MV-4-11 (cell line): ENCODE data around the gene ATF2.
"Not testable (repeated sequence)": the region's sequence is repeated elsewhere in the genome, so short reads cannot be mapped to it uniquely, and the experiment has no call there.

ENCODE experiments used
- DNase-seq: peaks from one replicate; lab custom pipeline; 2025; lab: John Stamatoyannopoulos, UW

ATF2 gene

DNA sequence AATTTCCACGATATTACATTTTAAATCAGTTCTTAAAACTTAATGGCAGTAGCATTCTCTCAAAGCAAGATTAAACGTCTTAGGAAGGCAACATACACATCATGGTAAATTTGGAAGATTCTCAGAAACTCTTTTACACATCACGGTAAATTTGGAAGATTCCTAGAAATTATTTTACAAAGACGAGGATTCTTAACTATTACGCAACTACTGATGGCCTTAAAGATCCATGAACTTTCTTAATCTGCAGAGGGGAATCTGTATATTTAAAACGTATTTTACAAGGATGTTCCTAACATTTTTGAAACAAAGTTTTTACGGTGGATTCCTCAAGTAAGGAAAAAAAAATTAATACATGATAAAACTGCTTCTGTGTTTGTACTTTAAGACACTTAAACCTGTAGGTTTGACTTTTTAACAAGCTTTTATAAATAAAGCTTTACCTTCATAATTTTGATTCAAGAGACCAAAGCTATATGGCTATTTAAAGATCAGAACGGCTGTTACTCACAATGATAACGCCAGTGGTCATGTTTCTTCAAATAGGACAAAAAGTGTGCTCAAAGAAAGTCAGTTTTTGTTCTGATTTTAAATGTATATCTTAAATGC, 1.7 kb downstream of the ATF2 start:
- DNase-seq = no peak

DNA sequence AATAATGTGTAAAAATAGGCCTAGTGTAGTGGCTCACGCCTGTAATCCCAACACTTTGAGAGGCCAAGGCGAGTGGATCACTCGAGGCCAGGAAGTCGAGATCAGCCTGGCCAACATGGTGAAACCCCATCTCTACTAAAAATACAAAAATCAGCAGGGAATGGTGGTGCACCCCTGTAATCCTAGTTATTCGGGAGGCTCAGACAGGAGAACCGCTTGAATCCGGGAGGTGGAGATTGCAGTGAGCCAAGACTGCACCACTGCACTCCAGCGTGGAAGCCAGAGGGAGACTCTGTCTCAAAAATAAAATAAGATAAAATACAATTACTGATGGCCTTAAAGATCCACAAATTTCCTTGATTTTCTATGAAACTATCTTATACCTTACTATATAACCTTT, 3.8 kb downstream of the ATF2 start:
- DNase-seq = no peak

DNA sequence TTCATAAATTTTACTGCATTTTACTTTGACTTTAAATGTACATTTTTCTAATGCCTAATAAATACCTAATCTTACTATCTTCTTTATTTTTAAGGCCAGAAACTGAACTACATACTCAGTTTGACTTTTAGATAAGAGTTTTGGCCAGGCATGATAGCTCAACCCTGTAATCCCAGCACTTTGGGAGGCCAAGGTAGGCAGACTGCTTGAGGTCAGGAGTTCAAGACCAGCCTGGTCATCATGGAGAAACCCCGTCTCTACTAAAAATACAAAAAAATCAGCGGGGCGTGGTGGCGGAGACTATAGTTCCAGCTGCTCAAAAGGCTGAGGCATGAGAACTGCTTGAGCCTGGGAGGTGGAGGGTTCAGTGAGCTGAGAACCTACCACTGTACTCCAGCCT, 9.1 kb downstream of the ATF2 start:
- DNase-seq = no peak

DNA sequence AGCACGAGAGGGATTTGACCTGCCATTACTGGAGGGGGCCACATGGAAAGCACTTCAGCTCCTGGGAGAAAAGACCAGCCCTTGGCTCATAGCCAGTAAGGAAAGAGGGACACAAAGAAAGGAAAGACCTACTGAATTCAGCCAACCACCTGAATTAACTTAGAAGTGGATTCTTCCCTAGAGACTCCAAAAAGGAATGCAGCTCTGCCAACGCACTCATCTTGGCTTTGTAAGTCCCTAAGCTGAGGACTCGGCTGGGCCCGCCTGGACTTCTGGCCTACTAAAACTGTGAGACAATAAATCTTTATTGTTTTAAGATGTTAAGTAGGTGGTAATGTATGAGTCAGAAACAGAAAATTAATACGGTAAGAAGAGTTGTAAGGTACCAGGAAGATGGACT, 11.5 kb downstream of the ATF2 start:
- DNase-seq = no peak

DNA sequence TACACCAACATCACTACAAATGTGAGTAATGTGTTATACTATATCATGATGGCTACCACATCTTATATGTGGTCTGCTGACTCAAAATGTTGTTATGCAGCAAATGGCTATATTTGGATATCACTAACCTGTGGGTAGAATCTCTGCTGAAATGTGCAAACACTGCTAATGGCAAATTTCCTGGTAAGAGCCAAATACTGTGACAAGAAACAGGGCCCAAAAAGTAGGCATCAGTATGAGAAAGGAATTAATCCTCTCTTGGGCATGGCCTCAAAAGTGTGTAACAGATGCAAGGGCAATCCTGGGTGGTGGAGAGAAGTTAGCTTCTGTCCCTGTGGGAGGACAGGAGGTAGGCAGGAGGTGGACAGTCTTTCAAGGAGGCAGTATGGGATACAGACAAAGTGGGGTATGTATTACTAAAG, 13.3 kb downstream of the ATF2 start:
- no peak for DNase-seq

DNA sequence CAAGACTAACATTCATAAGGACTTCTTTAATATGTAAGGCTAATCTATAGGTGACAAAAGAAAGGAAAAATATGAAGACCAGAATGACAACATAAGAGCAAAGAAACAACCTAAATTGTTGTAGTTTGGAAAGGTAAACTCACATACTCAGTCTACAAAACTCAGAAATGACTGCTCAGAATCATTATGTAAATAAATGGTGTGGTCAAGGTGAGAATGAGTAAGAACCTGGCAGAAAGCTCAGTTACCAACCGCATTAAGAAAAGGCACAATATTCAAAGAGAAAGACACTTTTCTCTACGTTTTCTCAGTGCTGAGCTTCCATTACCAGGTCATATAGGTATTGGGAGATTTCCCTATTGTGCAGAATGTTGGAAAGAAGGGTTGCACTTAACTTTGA, 15.8 kb downstream of the ATF2 start:
- DNase-seq = no peak

DNA sequence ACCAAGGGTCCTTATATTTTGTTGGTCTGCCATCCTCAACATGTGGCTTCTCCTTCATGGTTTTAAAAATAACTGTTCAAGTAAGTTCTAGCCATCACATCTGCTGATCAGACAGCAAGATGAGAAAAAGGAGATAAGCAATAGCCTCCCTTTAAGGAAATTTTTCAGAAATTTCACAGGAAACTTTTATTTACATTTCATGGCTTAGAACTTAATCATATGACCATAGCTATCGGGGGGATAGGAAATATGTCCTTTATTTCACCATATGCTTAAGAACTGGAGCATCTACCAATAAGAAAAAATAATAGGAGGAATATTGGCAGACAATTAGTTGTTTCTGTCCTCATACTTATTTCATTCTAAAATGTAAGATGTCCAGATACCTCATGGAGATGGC, 16.2 kb downstream of the ATF2 start:
- no peak for DNase-seq

DNA sequence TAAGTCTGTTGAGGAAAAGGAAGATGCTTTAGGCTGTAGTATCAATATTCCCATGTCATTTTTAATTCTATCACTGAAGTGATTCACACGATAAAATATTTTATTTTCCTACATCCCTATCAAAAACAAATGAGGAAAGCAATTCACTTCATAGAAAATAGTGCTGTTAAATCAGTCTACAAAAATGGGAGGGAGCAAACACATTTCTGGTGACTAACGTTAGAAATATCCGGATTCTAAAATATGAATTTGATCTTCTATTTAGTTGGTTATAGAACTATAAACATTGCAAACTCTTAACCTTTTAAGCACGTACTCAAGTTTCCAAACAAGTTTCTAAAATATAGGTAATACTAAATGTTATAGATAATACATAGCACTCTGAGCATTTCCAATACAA, 20.8 kb downstream of the ATF2 start:
- no peak for DNase-seq

DNA sequence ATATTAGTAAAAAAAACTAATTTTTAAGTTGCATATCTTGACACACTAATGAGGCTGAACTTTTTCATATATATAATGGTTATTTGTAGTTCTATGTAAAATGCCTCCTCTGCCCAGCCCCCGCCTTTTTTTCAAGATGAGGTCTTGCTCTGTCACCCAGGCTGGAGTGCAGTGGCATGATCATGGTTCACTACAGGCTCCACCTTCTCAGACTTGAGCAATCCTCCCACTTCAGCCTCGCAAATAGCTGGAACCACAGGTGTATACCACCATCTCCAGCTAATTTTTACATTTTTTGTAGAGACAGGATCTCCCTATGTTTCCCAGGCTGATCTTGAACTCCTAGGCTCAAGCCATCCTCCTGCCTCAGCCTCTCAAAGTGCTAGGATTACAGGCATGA, 24.3 kb downstream of the ATF2 start:
- DNase-seq = no peak

DNA sequence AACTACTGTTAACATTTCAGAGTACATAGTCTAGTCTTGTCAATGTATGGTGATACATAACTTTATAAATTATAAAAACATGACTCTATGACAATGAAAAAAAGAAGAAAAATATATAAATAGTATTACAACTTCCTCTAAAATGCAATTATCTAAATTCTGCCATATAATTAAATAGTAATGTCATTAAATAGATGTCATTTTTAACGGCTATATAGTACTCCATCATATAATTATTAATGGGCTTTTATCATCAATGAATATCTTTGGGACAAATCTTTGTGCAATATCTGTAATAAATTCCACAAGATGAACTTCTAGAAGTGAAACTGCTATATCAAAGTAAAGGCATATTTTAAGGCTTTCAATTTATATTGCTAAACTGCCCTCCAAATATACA, 24.8 kb downstream of the ATF2 start:
- no peak for DNase-seq

DNA sequence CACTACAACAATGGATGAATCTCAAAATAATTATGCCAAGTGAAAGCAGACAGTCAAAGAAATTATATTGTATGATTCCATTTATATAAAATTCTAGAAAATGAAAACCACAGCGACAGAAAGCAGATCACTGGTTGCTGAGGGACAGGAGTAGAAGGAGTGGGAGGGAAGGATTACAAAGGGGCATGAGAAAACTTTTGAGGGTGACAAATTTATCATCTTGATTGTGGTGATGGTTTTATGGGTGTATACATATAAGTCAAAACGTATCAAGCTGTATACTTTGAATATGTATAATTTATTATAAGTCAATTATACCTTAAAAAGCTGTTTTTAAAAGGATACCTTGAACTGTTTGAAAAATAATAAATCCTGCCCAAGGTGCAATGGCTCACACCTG, 27.7 kb downstream of the ATF2 start:
- no peak for DNase-seq

DNA sequence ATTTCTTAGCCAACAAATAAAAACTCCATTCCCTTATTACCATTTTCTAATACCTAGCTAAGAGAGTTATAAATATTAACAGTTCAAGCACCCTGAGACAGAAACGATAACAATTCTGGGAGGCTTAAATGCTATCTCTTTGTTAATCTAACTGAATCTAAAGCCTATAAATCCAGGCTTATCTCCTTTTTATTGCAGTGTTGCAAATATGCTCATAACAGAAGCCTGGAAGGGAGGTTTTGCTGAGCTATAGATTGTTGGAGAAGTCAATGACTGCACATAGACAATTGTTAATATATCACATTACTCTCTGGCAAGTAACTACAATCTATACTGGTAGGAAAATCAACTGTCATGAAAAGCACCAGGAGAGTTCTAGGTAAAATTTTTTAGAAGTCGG, 30.2 kb downstream of the ATF2 start:
- no peak for DNase-seq

DNA sequence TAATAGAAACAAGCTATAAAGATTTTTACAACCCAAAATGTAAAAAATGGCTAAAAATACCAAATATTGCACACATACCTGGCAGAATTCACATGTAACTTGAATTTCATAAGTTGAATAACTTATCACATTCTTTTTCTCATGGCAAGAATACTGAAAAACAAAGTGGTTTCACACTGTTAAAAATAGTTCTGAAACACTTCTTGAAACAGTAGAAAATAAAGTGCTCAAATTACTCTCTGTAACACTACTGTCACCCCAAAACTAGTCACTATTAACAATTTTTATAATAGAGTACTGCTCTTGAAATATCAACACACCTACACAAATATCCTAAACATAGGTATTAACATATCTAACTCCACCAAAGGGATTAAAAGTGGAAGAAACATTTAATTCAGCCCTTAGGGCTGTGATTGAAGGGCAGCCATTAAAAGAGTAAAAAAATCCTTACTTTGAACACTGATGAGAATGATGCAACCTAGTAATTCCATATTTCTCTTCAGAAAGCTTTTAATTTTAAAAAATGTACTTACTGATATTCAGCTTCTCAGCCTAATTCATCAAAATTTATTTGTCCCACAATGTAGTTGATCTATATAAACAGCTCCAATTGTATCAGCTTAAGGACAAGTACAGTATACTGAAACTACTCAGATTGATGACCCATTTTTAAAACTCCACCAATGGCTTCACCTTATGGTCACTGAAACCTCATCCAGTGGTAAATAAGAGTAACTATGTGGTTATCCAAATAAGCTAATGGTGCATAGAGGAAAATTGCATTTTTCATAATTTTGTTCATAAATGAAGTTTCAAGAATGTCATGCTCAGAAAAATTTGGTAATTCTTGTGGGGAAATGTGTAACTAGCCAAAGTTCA, 31.4 kb downstream of the ATF2 start:
- DNase-seq = no peak

DNA sequence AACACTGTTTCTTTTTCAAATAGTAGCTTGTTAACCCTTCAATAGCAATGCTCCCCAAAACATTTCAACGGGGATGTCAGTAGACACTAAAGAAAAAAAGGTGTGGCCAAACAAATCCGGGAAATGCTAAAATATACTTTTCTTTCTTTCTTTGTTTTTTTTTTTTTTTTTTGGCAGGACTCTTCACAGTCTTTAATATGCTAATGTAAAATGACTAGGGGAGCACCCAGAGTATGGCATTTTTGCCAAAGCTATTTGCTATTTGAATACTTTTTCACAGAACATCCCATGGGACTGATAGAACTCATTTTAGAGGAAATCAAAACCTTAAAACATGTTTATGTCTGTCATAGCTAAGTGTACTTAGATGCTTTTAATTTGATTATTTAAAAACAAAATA, 32.1 kb downstream of the ATF2 start:
- no peak for DNase-seq

DNA sequence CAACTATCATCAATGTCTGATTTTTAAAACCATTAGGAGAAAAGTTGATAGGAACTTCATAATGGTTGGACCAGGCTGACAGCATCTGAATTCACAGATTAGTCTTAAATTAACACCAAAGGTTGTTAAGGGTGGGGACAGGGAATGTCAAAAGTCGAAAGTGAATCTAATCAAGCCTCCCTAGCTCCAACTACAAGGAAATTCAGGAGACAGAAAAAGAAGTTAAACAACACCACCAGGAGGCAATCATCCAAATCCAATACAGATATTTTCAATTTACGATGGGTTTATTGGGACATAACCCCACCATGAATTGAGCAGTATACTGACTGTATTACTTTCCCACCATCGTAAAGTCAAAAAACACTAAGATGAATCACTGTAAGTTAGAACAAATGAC, 32.8 kb downstream of the ATF2 start:
- DNase-seq = no peak

DNA sequence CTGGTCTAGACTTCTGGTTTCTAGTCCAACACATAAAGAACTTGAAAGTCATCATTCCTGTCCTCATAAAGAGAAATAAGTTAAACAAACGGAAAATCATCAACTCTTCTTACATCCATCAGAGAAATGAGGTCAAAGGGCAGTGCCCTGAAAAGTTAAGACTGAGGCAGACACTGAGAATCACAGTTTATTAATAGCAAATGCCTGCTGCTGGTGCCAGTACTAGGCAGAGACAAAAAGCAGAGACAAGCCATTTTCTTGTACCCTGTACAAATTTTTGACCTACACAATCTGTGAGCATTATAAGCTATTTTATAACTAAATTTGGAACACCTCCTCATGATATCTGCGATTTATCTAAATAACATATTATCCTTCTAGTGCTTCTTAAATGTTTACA, 36.8 kb downstream of the ATF2 start:
- DNase-seq = no peak

DNA sequence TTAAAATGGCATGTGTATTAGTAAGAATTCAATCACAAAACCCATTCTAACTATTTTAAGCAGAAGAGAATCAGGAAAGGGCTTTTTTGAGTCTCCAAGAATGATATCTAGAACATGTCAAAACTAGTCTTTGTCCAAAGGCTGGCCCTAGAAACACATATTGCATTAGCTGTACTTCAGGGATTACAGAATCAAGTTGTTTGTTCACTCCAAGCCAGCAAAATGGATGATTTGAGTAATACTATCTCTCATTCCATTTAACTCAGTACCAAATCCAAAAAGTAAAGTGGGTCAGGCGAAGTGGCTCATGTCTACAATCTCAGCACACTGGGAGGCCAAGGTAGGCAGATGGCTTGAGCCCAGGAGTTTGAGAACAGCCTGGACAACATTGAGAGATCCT, 41.3 kb downstream of the ATF2 start:
- no peak for DNase-seq

DNA sequence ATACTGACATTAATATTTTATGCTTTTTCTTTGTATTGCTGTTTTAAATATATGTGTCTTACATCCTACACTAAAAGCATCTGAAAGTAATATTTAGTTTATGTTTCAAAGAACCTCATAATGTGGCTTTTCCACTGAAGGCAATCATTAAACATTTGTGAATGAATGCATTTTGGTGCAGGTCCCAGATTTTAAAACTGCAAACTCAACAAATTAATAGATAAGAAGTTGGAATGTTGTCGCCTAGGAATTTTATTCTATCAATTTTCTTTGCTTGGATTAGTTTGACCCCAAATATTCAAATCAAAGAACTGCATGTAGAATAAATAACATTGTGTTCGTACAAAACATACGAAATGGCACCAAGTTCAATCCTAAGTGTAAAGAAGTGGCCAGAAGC, 44.7 kb downstream of the ATF2 start:
- DNase-seq = no peak

DNA sequence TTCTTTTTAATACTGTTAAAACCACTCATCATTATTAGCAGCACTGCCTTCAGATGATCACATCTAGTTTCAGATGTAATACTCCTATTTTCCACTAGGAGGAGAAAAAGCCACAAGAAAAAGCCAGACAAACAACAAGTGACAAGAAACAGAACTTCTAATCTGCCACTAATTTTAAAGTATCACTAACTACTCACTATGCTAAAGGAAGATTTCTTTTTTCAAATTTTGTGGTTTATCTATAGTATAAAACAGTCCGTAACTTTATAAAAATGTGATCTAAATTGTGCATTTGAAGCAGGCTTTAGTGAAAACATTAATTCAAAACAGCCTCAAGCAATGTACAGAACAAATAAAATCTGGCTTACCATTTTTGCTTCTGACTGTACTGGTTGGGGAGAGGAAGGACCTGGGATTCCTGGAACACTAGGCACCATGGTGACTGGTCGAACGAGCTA, 56.8 kb downstream of the ATF2 start:
- peak; percentile 35 for DNase-seq

DNA sequence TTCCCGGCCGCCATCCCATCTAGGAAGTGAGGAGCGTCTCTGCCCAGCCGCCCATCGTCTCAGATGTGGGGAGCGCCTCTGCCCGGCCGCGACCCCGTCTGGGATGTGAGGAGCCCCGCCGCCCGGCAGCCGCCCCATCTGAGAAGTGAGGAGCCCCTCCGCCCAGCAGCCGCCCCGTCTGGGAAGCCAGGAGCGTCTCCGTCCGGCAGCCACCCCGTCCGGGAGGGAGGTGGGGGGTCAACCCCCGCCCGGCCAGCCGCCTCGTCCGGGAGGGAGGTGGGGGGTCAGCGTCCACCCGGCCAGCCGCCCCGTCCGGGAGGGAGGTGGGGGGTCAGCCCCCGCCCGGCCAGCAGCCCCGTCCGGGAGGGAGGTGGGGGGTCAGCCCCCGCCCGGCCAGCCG, 59.9 kb downstream of the ATF2 start:
- DNase-seq = not testable (repeated sequence)

DNA sequence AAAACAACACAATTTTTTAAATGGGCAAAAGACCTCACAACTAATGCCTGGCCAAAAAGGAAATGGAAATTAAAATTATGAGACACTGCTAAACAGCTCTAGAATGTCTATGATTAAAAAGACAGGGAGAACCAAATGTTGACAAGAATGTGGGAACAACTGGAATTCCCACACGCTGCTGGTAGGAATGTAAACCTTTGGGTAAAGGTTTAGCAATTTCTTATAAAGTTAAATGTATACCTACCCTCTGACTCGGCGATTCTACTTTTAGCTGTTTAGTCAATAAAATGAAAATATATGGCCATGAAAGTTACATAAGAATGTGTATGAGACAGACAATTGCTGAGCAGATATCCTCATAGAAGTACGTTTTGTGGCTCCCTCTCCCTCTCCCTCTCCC, 60.9 kb downstream of the ATF2 start:
- DNase-seq = no peak

DNA sequence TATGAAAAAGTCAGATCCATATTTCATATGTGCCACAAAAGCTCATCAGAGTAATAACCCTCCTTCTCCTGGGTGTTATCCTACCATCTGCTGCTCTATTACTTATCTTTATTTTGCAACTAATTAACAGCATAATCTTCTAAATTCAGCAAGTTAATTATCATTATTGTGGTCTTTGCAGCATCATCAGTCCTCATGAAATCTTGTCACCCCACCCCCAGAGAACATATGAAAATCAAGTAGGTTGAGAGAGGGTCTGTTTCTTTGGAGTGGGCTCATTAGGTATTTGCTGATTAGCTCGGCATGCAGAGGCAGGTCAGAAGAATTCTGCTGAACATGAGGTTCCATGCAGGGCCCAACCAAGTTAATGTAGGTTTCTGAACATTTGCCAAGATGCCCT, 64.8 kb downstream of the ATF2 start:
- DNase-seq = no peak

DNA sequence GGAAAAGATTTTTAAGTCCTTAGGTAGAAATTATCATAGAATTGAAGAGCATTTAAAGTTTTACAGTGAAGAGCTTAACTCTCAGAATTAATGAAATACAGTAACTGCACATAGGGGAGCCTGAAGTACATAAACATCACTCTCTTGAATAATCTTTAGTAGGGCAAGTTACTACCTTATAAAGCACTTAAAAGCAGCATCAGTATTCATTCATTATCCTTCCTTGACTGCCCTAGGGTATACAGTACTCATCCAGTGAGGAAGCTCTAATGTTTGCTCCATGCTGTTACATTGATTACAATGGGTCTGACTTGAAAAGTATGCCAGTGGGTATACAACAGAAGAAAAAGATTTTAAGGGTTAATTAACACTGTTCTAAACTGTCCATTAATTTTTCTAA, 66.5 kb downstream of the ATF2 start:
- no peak for DNase-seq

DNA sequence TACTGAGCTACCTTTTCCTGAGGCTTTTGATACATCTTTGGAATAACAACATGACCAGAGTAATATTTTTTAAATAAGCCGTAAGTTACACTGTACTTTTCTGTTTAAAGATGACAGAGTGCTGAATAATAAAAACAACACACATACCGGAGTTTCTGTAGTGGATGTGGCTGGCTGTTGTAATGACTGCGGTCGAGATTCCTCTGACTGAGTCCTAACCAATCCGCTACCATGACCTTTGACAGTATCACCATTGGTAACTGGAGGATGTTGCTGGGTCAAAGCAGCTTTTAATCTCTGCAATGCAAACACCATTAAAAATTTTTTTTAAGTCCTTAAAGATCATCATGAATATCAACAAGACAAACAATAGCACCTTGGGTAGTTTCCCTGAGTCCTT, 70.7 kb downstream of the ATF2 start:
- DNase-seq = no peak
